Tibial nerve (tissue), 3 donors: Measurements from ENCODE around the gene RGN.

Experiments used
- EP300 ChIP-seq, 2 donors: sonication (generic); formaldehyde crosslinking; IDR thresholded peaks; one replicate each; pipeline ENCODE4 v1.6.1; 2017; ENCODE audit warnings: antibody characterized with exemption in 2 of 2, mild to moderate bottlenecking in 1 of 2
- POLR2A ChIP-seq, 2 donors: fragments of 450-650 bp; IDR thresholded peaks; one replicate each; pipeline ENCODE4 v1.6.1; 2017; ENCODE audit warnings: antibody characterized with exemption in 2 of 2, mild to moderate bottlenecking in 2 of 2, moderate library complexity in 2 of 2

- no peak for TF ChIP-seq EP300 (IDR thresholded peaks at IDR 0.05)
- no peak for TF ChIP-seq POLR2A (IDR thresholded peaks at IDR 0.05)
Observed at GRCh38 chrX:47030339-47030738, 47.9 kb upstream of the RGN start.
